Right lobe of liver (tissue), 6 donors: Measurements from ENCODE around the gene C20orf141. TPM values are rescaled to one million over a fixed set of nuclear protein-coding genes. Genes with fewer than 3 reads are reported as not detected.
A peak's percentile ranks its signal among the peaks of the same experiment; 100 is the strongest.

ENCODE experiments used
- ATAC-seq, 4 donors: fragments of 200-7000 bp; cut with Tn5 transposase; one replicate each; pipeline ENCODE4 v1.9.1; 2020; ENCODE audit warnings: mild to moderate bottlenecking in 4 of 4, moderate library complexity in 4 of 4
- DNase-seq, 3 donors: peaks; one replicate each; pipeline ENCODE4 v3.0.0-alpha.2; 2020
- H3K27ac ChIP-seq, 3 donors: fragments of 200-600 bp; one replicate each; pipeline ENCODE4 v1.8.0; 2022
- H3K27me3 ChIP-seq, 2 donors: fragments of 200-600 bp; one replicate each; pipeline ENCODE4 v1.8.0; 2022
- H3K36me3 ChIP-seq, 4 donors: fragments of 200-600 bp; sonication (generic) in 1 of 4; one replicate each; pipeline versions ENCODE4 v1.5.1 to v1.8.0; 2017 to 2022; ENCODE audit warnings: control low read depth in 1 of 4
- H3K4me1 ChIP-seq, 4 donors: fragments of 200-600 bp; sonication (generic) in 1 of 4; one replicate each; pipeline versions ENCODE4 v1.5.1 to v1.8.0; 2017 to 2022; ENCODE audit warnings: control low read depth in 1 of 4
- H3K4me3 ChIP-seq, 3 donors: fragments of 200-600 bp; one replicate each; pipeline ENCODE4 v1.8.0; 2022
- H3K9me3 ChIP-seq, 4 donors: fragments of 200-600 bp; sonication (generic) in 1 of 4; one replicate each; pipeline versions ENCODE4 v1.5.1 to v1.8.0; 2017 to 2022; ENCODE audit warnings: control low read depth in 1 of 4
- POLR2A ChIP-seq: fragments of 450-650 bp; IDR thresholded peaks from one replicate; pipeline ENCODE4 v1.6.1; 2017; ENCODE audit warnings: antibody characterized with exemption, mild to moderate bottlenecking
- WGBS: methylation state at CpG from one replicate; pipeline ENCODE4 v1.1.6; 2018; ENCODE audit warnings: low coverage, low lambda C conversion rate; ENCODE audit not compliant: insufficient coverage; ENCODE audit errors: missing lambda C conversion rate; 5-methylcytosine and 5-hydroxymethylcytosine counted together
- intact Hi-C, 2 donors: fragments of 100-400 bp; cut with DNase I; formaldehyde crosslinking; loops; one replicate each; pipeline versions ENCODE4 v1.11.2 to v1.14.1; 2022
- total RNA-seq, 6 experiments: library from RNA; depleted of rRNA in 2 of 6; stranded (reverse); fragments of >200 nt in 2 of 6; fragmentation: NEBNext Ultra II Directional in 3 of 6; extraction: Animal tissue kit (Norgen Biotek cat#: 25700) in 3 of 6; gene quantifications; one replicate each; pipeline versions ENCODE4 v1.1.0 to v1.2.4, GENCODE V29; 2016 to 2023
- TF ChIP-seq, protein P1 (sequence below), 4 donors: fragments of 200-600 bp in 3 of 4; fragments of 450-650 bp in 1 of 4; IDR thresholded peaks; one replicate each; pipeline versions ENCODE4 v1.5.1 to v1.8.0; 2016 to 2022; ENCODE audit warnings: antibody characterized with exemption in 4 of 4, mild to moderate bottlenecking in 2 of 4
- donor health status: DM: no; HTN: yes; CAD: no.
- donor health status: DM: no; HTN: no; CAD: no.
- donor health status: DM: no; HTN: no; CAD: no.
- donor health status: DM: no; HTN: yes; CAD: no.
- donor health status: DM: no; HTN: yes; CAD: no.

C20orf141 gene
- total RNA-seq, 6 experiments from 2014 or later, result not detected

DNA sequence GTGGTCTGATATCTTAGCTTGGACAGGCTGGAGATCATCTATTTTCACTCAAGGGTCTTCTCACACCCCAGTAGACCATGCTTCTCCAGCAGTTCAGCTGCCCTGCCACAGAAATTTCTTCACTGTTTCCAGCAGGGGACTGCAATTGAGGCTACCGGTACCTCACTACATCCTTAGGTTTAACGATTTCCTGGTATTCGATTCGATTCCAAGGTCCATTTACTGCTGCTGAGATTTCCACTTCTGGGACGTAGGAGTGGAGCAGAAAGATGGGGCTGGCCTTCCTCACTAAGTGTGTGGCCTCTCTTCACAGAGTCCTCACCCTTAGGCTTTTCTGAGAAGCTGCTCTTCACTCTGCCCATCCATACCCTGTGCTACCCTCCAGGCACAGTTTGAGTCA is 31.9 kb downstream of the C20orf141 start:
- WGBS, result 100% methylated on average over 3 of the region's 5 CpGs
- Histone ChIP-seq H3K27ac (no peak overlapping the region), H3K36me3 (no peaks in the 10 kb centered on the region), H3K9me3 (no peaks in the 10 kb centered on the region), H3K27me3 (no peaks in the 10 kb centered on the region), H3K4me1 (peaks cover 0 to 3% (median 0%) of the 10 kb centered on the region in 4 donors), H3K4me3 (no peak overlapping the region)
- intact Hi-C loops, result no loop called here
- no peak for ATAC-seq
- no peak for DNase-seq
- TF ChIP-seq, protein P1, sequence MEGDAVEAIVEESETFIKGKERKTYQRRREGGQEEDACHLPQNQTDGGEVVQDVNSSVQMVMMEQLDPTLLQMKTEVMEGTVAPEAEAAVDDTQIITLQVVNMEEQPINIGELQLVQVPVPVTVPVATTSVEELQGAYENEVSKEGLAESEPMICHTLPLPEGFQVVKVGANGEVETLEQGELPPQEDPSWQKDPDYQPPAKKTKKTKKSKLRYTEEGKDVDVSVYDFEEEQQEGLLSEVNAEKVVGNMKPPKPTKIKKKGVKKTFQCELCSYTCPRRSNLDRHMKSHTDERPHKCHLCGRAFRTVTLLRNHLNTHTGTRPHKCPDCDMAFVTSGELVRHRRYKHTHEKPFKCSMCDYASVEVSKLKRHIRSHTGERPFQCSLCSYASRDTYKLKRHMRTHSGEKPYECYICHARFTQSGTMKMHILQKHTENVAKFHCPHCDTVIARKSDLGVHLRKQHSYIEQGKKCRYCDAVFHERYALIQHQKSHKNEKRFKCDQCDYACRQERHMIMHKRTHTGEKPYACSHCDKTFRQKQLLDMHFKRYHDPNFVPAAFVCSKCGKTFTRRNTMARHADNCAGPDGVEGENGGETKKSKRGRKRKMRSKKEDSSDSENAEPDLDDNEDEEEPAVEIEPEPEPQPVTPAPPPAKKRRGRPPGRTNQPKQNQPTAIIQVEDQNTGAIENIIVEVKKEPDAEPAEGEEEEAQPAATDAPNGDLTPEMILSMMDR (IDR thresholded peaks at IDR 0.05), result no peak
- no peak for TF ChIP-seq POLR2A

DNA sequence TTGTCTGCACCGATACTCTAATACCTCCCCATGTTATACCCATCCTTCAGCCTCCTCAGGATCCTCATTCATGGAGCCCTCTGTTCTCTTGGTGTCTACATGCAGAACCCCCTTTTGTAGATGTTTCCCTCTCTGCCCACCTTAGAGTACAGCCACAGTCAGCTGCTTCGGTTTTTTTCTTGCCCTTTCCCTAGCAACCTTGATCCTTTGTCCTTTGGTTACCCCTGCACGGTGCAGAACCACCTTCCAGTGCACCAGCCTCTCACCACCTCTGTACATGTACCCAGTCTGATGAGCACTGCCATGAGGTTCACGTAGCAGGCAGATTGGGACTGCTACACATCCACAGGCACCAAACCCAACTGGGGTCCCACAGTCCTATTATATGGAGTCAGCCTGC is 33.0 kb downstream of the C20orf141 start:
- intact Hi-C loops, result no loop called here
- no peak overlapping the region for H3K27ac ChIP-seq

DNA sequence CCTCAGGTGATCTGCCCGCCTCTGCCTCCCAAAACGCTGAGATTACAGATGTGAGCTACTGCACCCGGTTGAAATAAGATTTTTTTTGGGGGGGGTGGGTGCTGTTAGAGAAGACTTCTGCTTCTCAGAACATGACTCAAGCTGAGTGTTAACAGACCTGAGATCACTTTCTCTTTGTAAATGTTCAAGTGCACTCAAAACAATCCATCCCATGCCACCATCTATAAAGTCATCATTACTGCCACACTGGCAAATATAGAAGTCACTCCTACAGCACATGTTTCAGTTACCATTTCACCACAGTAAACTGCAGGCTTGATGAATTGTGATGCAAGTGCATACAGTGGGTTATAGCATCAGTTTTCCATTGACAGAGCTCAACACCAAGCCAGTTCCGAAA is 34.7 kb downstream of the C20orf141 start:
- no peak overlapping the region for H3K27ac ChIP-seq
- TF ChIP-seq, protein P1 (IDR thresholded peaks at IDR 0.05), result no peak
- TF ChIP-seq POLR2A, result no peak
- H3K9me3 ChIP-seq, result no peaks in the 10 kb centered on the region
- WGBS, result 100% methylated on average over 1 of the region's 4 CpGs
- no peak for DNase-seq
- no peaks in the 10 kb centered on the region for H3K27me3 ChIP-seq
- intact Hi-C loops, result no loop called here
- no peak overlapping the region for H3K4me3 ChIP-seq
- no peaks in the 10 kb centered on the region for H3K4me1 ChIP-seq
- no peaks in the 10 kb centered on the region for H3K36me3 ChIP-seq
- no peak for ATAC-seq

More for the DNA sequence above, 33.0 kb downstream of the C20orf141 start:
- DNase-seq (no peak), ATAC-seq (no peak)
- H3K9me3 ChIP-seq, result no peaks in the 10 kb centered on the region
- TF ChIP-seq, protein P1 (IDR thresholded peaks at IDR 0.05), result no peak
- no peaks in the 10 kb centered on the region for H3K4me1 ChIP-seq
- 85% methylated on average over 4 of the region's 4 CpGs for WGBS
- H3K36me3 ChIP-seq, result no peaks in the 10 kb centered on the region
- H3K27me3 ChIP-seq, result no peaks in the 10 kb centered on the region
- no peak overlapping the region for H3K4me3 ChIP-seq

GRCh38 chr20:2851086-2851485 is 36.3 kb downstream of the C20orf141 start:
- TF ChIP-seq POLR2A, result no peak
- TF ChIP-seq, protein P1 (IDR thresholded peaks at IDR 0.05), result no peak
- no peaks in the 10 kb centered on the region for H3K27me3 ChIP-seq
- no peak overlapping the region for H3K27ac ChIP-seq
- DNase-seq, result no peak
- 80% methylated on average over 1 of the region's 10 CpGs for whole genome bisulfite sequencing
- no peaks in the 10 kb centered on the region for H3K4me1 ChIP-seq
- H3K9me3 ChIP-seq, result no peaks in the 10 kb centered on the region
- intact Hi-C loops, result no loop called here
- no peak overlapping the region for H3K4me3 ChIP-seq
- H3K36me3 ChIP-seq, result no peaks in the 10 kb centered on the region
- peak in 1 of 4 donors; percentile 9 for ATAC-seq

DNA sequence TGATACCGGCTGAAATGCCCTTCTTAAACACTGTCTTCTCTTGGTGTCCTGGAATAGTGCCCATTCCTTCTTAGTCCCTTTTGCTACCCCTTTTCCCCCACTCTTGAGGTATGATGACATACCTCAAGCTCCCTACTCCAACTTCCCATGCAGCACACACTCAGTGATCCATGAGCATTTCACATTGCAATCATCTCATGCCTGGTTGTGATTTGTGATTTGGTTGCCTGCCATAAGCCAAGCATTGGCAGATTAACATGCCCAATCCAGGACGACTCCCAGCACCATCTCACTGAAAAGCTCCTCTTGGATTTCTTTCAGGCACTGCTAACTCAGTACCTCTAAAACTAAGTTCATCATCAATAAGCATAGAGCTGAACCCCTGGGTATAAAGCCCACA is 43.8 kb downstream of the C20orf141 start:
- Histone ChIP-seq H3K9me3 (no peaks in the 10 kb centered on the region), H3K4me3 (no peak overlapping the region), H3K36me3 (peaks cover 0 to 14% (median 3%) of the 10 kb centered on the region in 4 donors), H3K4me1 (no peaks in the 10 kb centered on the region), H3K27ac (no peak overlapping the region), H3K27me3 (no peaks in the 10 kb centered on the region)
- intact Hi-C loops, result no loop called here
- no peak for TF ChIP-seq POLR2A
- 90% methylated on average over 1 of the region's 2 CpGs for WGBS
- ATAC-seq, result no peak
- DNase-seq, result no peak
